HAP-1 (cell line): ENCODE data around the gene NELFCD.

Source experiments
- DNase-seq, 2 experiments: peaks; one replicate each; pipeline ENCODE4 v3.0.0-alpha.2; 2016 to 2020; ENCODE audit warnings: low spot score in 2 of 2
- H3K27me3 ChIP-seq: fragments of 250-450 bp; sonication (Bioruptor Pico); 2 replicates; pipeline ENCODE4 v1.5.1; 2020; ENCODE audit warnings: low read depth, mild to moderate bottlenecking, moderate library complexity
- H3K36me3 ChIP-seq: fragments of 250-450 bp; sonication (Bioruptor Pico); replicated peaks from 2 replicates; pipeline ENCODE4 v1.5.1; 2020; ENCODE audit warnings: mild to moderate bottlenecking
- H3K4me1 ChIP-seq: fragments of 250-450 bp; sonication (Bioruptor Pico); 2 replicates; pipeline ENCODE4 v1.5.1; 2020; ENCODE audit warnings: mild to moderate bottlenecking
- H3K4me3 ChIP-seq: fragments of 250-450 bp; sonication (Bioruptor Pico); 2 replicates; pipeline ENCODE4 v1.5.1; 2020; ENCODE audit warnings: mild to moderate bottlenecking, moderate library complexity
- H3K9me3 ChIP-seq: fragments of 250-450 bp; sonication (Bioruptor Pico); 2 replicates; pipeline ENCODE4 v1.5.1; 2020; ENCODE audit warnings: mild to moderate bottlenecking, moderate library complexity
- in situ Hi-C: fragments of 300-500 bp; cut with MboI; formaldehyde crosslinking; loops from 3 replicates; pipeline ENCODE4 v1.14.3; 2020; ENCODE audit warnings: low sequenced_read_pairs, inconsistent platforms, mixed read lengths

The NELFCD gene

DNA sequence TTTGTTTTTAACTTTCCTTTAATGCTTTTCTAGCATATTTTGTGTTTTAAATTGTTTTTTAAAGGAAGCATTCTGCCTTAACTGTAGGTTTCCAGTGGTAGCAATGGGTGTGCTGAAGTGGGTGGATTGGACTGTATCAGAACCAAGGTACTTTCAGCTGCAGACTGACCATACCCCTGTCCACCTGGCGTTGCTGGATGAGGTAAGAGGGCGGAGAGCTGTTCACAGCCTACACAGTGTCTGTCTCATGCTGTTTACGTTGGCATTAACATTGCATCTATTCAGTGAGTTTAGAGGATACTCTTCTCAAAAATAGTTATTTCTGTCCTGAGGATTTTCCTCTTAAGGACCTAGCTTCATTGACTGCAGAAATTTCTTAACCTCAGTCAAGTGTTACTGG, 11.9 kb downstream of the NELFCD start:
- H3K4me1 ChIP-seq: no peaks in the 10 kb centered on the region
- DNase-seq: no peak
- H3K27me3 ChIP-seq: no peaks in the 10 kb centered on the region
- no peak overlapping the region for H3K4me3 ChIP-seq
- H3K36me3 ChIP-seq: peaks cover 98% of the 10 kb centered on the region
- in situ Hi-C loops: no loop called here
- no peaks in the 10 kb centered on the region for H3K9me3 ChIP-seq

DNA sequence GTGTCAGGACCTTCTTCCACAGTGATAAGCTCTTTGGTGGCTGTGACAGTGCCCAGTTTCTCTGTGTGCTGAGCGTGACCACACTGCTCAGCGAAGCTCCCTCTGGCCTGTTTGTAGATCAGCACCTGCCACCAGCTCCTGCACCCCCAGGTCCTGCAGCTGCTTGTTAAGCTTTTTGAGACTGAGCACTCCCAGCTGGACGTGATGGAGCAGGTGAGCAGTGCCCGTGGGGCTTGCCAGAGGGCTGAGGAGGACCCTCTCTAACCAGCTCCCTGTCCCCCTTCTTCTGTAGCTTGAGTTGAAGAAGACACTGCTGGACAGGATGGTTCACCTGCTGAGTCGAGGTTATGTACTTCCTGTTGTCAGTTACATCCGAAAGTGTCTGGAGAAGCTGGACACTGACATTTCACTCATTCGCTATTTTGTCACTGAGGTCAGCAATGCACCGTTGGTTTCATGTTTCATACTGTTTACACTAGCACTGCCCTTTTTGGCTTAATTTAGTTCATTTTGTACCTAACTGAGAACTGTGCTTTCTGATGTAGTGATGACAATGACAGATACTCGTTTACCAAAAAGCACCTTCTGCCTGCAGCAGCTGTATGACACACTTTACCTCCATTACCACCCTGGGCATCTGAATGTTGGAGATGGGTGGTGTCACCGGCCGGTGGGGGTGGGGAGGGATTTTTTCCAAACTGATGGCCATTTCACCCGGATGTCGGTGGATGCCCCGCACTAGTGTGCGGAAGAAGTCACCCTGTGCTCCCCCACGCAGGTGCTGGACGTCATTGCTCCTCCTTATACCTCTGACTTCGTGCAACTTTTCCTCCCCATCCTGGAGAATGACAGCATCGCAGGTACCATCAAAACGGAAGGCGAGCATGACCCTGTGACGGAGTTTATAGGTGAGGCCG, 12.5 kb downstream of the NELFCD start:
- DNase-seq: no peak
- in situ Hi-C loops: no loop called here
- Histone ChIP-seq H3K27me3 (no peaks in the 10 kb centered on the region), H3K9me3 (no peaks in the 10 kb centered on the region), H3K4me3 (no peak overlapping the region), H3K4me1 (no peaks in the 10 kb centered on the region), H3K36me3 (peaks cover 94% of the 10 kb centered on the region)

DNA sequence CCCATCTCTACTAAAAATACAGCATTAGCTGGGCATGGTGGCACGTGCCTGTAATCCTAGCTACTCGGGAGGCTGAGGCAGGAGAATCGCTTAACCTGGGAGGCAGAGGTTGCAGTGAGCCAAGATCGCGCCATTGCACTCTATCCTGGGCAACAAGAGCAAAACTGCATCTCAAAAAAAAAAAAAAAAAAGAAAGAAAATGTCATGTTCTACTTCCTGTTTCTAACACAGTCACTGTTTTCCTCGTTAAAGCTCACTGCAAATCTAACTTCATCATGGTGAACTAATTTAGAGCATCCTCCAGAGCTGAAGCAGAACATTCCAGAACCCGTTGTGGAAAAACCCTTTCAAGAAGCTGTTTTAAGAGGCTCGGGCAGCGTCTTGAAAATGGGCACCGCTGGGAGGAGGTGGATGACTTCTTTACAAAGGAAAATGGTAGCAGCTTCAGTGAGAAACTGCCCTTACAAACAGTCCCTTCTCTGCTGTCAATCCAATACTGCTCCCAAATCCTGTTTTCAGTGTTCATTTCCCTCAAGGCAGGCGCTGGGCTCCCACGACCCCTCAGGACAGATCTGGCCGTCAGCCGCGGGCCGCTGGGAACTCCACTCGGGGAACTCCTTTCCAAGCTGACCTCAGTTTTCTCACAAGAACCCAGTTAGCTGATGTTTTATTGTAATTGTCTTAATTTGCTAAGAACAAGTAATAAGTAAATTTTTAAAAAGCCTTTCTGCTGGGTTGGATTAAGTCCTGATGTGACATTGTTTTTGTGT, 13.5 kb downstream of the NELFCD start:
- Histone ChIP-seq H3K4me3 (no peak overlapping the region), H3K36me3 (peaks cover 92% of the 10 kb centered on the region), H3K27me3 (no peaks in the 10 kb centered on the region), H3K9me3 (no peaks in the 10 kb centered on the region), H3K4me1 (no peaks in the 10 kb centered on the region)
- DNase-seq: no peak
- in situ Hi-C loops: no loop called here

DNA sequence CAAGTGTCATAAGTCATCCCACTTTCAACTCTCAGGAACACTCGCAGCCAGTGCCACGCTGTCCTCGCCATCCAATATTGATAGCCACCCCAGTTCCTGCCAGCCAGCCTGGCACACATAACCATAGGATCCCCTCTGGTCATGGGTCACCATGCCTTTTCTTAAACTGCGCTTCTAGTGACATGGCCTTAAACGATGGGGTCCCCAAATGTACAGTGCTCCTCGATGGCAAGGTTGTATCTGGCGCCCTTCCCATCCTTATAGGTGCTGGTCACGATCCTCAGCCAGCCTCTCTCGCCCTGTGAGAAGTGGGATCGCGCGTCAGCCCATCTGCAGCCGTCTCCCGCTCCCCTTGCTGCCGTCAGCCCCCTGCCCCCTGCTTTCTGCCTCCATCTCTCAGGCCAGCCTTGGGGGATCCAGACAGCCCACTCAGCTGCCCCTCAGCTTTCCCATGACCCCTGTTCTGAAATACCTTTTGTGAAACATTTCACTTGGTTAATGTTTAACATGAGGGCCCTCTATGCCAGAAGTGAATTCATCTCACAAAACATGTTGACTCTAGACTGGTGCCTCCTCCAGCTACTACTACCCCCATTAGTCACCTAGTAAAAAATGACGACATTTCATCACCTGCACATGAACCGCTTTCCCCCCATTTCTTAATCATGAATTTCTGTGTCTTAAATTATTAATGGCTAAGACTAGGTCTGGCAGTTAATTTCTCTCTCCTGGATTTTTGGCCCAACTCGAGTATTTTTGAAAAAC, 14.6 kb downstream of the NELFCD start:
- Histone ChIP-seq H3K27me3 (no peaks in the 10 kb centered on the region), H3K4me1 (no peaks in the 10 kb centered on the region), H3K9me3 (no peaks in the 10 kb centered on the region), H3K4me3 (no peak overlapping the region), H3K36me3 (peaks cover 88% of the 10 kb centered on the region)
- in situ Hi-C loops: no loop called here
- no peak for DNase-seq

DNA sequence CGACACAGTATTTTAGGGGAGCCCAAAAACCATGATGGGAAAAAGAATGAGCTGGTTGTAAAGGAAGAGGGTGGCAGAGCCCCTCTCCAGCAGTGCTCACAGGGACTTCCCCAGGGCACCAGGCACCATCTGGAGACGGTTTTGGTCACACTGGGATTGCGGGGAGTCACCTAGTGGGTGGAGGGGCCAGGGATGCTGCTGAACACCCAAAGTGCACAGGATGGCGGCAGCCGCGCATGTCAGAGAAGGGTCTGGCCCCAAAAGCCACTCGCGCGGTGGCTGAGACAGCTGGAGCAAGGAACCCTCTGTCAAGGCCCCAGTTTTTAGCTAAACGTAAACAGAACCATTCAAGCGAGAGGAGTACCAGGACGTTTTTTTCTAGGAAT, 15.2 kb downstream of the NELFCD start:
- H3K27me3 ChIP-seq: no peaks in the 10 kb centered on the region
- H3K36me3 ChIP-seq: peaks cover 88% of the 10 kb centered on the region
- H3K4me3 ChIP-seq: no peak overlapping the region
- in situ Hi-C loops: no loop called here
- no peaks in the 10 kb centered on the region for H3K4me1 ChIP-seq
- no peaks in the 10 kb centered on the region for H3K9me3 ChIP-seq
- DNase-seq: no peak

DNA sequence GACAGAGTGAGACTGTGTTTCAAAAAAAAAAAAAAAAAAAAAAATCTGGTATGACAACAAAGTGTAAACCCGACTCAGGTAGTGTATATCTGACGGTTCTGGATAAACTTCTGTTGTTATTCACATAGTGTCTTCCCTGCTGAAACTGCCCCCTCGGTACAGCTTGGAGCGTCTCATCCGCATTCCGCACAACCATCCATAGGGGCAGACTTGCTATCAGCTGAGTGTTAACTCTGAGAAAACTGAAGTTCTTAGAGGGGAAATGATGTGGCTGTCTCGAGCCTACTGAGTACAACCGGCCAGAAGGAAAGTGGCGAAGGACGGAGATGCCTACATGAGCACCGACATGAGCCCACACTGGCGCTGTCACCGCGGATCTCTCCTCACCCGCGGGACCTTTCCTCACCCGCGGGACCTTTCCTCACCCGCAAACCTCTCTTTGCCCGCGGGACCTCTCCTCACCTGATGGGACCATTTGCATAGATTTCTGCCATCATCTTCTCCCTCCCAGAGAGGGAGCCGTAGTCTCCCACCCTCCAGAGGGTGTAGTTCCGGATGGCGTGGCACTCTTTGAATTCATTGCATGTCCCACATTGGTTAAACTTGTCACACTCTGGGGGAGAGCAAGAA, 16.2 kb downstream of the NELFCD start:
- Histone ChIP-seq H3K27me3 (no peaks in the 10 kb centered on the region), H3K4me3 (no peak overlapping the region), H3K9me3 (no peaks in the 10 kb centered on the region), H3K4me1 (no peaks in the 10 kb centered on the region), H3K36me3 (peaks cover 82% of the 10 kb centered on the region)
- DNase-seq: no peak
- in situ Hi-C loops: no loop called here

DNA sequence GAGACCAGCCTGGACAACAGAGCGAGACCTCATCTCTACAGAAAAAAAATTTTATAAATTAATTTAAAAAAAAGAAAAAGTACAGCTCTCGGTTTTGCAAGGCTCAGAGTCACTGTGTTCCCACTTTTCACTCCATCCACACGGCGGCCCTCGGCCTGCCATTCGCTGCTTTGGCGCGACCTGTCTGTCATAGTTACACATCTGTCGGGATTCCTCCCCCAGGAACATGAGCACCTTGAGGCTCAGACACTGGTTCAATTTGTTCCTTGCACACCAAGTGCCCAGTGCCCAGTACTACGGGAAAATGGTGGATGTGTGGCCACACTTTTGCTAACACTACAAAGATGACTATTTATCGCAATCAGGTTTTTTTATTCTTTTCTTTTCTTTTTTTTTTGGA, 17.6 kb downstream of the NELFCD start:
- no peak overlapping the region for H3K4me3 ChIP-seq
- no peaks in the 10 kb centered on the region for H3K4me1 ChIP-seq
- no peak for DNase-seq
- no peaks in the 10 kb centered on the region for H3K27me3 ChIP-seq
- H3K9me3 ChIP-seq: no peaks in the 10 kb centered on the region
- peaks cover 70% of the 10 kb centered on the region for H3K36me3 ChIP-seq
- in situ Hi-C loops: no loop called here

DNA sequence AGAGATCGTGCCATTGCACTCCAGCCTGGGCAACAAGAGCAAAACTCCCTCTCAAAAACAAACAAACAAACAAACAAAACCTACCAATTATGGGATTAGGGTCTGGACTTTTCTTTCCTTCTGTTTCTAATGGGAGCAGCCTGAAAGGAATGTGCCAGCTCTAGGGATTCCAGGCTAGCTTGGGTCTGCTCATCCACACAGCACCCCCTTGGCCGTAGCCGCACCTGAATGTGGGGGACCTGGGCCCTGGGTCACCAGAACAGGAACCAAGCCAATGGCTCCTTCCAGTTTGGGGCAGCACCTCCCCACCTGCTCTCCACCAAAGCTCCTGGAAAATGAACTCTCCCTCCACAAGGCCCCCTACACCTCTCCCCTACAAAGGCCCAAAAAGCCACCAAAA, 19.3 kb downstream of the NELFCD start:
- Histone ChIP-seq H3K36me3 (peaks cover 57% of the 10 kb centered on the region), H3K4me1 (peaks cover 2% of the 10 kb centered on the region), H3K9me3 (no peaks in the 10 kb centered on the region), H3K27me3 (no peaks in the 10 kb centered on the region), H3K4me3 (no peak overlapping the region)
- DNase-seq: no peak
- in situ Hi-C loops: no loop called here

DNA sequence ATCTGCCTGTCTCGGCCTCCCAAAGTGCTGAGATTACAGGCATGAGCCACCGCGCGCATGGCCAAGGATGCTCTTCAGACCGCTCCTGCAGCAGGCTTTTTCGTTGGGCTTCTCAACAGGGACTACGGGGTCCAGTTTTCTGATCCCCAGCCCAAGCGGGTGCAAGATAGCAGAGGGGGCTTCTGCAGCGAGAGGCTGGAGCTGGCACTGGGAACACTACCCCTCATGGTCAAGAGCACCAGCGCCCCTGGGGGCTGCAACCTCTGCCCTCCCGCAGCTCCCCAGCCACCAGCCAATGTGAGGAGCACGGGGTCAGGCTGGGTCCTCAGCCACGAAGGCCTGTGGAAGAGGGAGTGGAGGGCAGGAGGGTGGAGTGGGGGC, 20.0 kb downstream of the NELFCD start:
- no peaks in the 10 kb centered on the region for H3K27me3 ChIP-seq
- H3K9me3 ChIP-seq: no peaks in the 10 kb centered on the region
- no peak for DNase-seq
- H3K4me1 ChIP-seq: peaks cover 9% of the 10 kb centered on the region
- peaks cover 49% of the 10 kb centered on the region for H3K36me3 ChIP-seq
- in situ Hi-C loops: no loop called here
- no peak overlapping the region for H3K4me3 ChIP-seq

DNA sequence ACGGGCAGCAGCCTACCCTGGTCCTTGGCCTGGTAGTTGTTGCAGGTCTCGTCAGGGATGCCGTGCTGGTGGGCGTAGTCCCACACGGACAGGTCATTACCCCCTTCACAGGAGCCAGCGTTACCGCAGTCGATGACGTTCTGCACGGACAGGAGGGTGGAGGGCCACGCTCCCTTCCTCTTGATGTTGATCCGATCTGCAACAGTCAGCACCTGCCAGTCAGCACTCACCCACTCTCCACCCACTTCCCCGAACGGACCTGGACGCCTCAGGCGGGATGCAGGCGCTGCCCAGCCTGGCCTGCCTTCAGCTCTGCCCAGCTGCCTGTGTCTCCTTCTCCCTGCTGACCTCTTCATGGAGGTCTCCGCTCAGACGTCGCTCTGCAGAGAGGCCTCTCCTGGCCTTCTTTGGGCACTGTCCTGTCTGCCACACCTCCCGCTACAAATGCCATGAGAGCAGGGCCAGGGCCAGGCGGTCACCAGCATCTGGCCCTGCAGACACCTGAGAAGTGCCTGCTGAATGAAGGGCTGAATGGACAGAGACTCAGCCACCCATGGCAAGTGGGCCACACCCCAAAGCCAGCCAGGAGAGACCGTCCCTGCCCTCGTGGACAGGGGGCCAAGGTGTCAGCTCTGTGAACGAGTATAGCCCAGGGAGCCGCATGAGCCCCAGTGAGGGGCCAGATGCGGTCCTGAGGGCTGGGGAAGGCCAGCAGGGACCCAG, 20.6 kb downstream of the NELFCD start:
- H3K4me1 ChIP-seq: peaks cover 9% of the 10 kb centered on the region
- in situ Hi-C loops: no loop called here
- no peak overlapping the region for H3K4me3 ChIP-seq
- H3K27me3 ChIP-seq: no peaks in the 10 kb centered on the region
- no peak for DNase-seq
- H3K9me3 ChIP-seq: no peaks in the 10 kb centered on the region
- H3K36me3 ChIP-seq: peaks cover 44% of the 10 kb centered on the region

DNA sequence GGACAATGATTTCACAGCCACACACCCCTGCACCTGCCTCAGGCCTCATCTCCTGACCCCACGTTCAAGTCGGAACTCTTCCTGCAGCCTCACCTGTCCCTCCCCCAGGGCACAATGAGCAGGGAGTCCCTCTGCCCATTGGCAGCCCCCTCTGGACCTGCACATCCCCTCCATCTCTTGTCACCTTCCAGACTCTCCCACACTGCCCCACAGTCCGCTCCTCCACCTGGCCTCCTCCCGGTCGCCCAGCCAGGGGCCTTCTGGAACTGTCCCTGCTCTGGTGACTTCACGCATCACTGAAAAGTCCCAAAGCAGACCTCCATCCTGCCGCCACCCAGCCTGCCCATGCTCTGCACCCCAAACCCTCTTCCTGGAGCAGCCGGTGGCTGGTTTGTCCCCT, 21.3 kb downstream of the NELFCD start:
- DNase-seq: no peak
- no peaks in the 10 kb centered on the region for H3K27me3 ChIP-seq
- H3K4me3 ChIP-seq: no peak overlapping the region
- H3K9me3 ChIP-seq: no peaks in the 10 kb centered on the region
- peaks cover 36% of the 10 kb centered on the region for H3K36me3 ChIP-seq
- peaks cover 11% of the 10 kb centered on the region for H3K4me1 ChIP-seq
- in situ Hi-C loops: no loop called here

DNA sequence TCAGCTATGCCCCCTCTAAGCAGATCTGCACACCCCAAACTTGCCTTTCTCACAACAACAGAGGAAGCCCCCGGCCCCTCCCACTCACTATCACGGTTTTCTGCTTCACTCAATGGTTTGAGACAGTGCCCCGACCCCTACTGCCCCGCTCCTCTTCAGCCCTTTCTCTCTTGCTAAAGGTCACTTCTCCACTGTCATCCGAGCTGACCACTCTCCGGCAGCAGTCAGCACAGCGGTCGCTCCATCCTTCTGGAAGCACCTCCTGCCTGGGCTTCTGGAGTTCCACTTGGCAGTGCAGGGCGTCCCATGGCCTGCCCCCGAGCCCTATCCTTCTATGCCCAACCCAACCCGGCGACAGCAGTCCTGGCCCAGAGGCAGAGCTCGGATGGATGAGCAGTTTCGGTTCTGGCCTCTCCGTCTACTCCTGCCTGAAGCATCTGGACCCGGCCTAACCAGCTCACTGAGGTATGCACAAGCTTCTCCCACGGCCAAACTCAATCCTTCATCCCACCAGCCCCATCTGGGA, 21.9 kb downstream of the NELFCD start:
- Histone ChIP-seq H3K27me3 (no peaks in the 10 kb centered on the region), H3K36me3 (peaks cover 31% of the 10 kb centered on the region), H3K9me3 (no peaks in the 10 kb centered on the region), H3K4me1 (peaks cover 12% of the 10 kb centered on the region), H3K4me3 (no peak overlapping the region)
- no peak for DNase-seq
- in situ Hi-C loops: no loop called here
